ENCODE data around the gene CMIP.

DNA sequence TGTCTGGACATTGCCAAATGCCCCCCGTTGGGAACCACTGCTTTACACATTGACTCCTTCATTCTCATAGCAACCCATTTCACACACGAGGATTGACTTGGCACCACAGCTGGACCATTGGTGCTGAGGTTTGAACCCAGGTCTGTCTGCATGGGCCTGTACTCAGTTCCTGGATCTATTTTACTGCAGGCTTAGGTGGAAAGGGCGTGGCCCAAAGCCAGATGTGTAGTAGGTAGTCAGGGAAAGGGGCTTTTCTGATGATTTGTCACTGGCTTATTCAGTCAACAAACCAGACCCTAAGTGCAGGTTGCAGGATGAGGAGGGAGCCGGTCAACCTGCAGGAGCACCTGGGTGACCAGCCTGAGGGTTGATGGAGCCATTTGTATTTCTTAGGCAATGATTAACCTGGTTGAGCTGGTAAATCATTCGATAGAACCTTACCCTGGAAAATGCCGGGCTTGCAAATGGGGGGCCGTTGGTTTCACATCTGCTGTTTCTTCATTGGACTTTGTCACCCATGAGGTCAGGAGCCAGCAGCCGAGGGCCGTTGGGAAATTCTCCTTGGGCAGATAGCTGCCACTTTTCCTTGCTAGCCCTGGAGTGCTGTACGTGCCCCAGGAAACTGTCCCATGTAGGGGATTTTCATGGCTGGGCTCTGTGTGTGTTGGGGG, 104.4 kb downstream of the CMIP start:
- TF ChIP-seq CTCF (conservative IDR thresholded peaks at IDR 0.05 in 1 of 2, IDR thresholded peaks at IDR 0.05 in 1 of 2; ENCODE audit: extremely low read depth in 1 of 2, insufficient read depth in 1 of 2, low read depth in 1 of 2, low read length in 2 of 2) (no peak), EZH2 (IDR thresholded peaks at IDR 0.05; ENCODE audit: borderline replicate concordance, low read length) (no peak)
